Parathyroid adenoma (tissue), 2 donors: Measurements from ENCODE around the gene LRRC72.
"Not testable (repeated sequence)": the region's sequence is repeated elsewhere in the genome, so short reads cannot be mapped to it uniquely, and the experiment has no call there.

Experiments
- H2AFZ ChIP-seq: fragments of 300-600 bp; sonication (generic); one replicate; pipeline ENCODE4 v1.7.0; 2017; ENCODE audit warnings: antibody characterized with exemption, mild to moderate bottlenecking
- H3K27ac ChIP-seq: fragments of 300-600 bp; sonication (generic); one replicate; pipeline ENCODE4 v1.7.0; 2017
- H3K27me3 ChIP-seq: fragments of 300-600 bp; sonication (generic); one replicate; pipeline ENCODE4 v1.7.0; 2017; ENCODE audit warnings: low read length; ENCODE audit not compliant: control insufficient read depth, insufficient read depth
- H3K36me3 ChIP-seq: fragments of 300-600 bp; sonication (generic); one replicate; pipeline ENCODE4 v1.7.0; 2017; ENCODE audit warnings: low read length; ENCODE audit not compliant: control insufficient read depth, insufficient read depth
- H3K4me1 ChIP-seq: fragments of 300-600 bp; sonication (generic); one replicate; pipeline ENCODE4 v1.7.0; 2017; ENCODE audit warnings: control low read depth
- H3K4me2 ChIP-seq: fragments of 300-600 bp; sonication (generic); one replicate; pipeline ENCODE4 v1.7.0; 2017; ENCODE audit warnings: low read length
- H3K4me3 ChIP-seq: fragments of 300-600 bp; sonication (generic); one replicate; pipeline ENCODE4 v1.7.0; 2017; ENCODE audit warnings: low read depth, low read length
- H3K79me2 ChIP-seq: fragments of 300-600 bp; sonication (generic); one replicate; pipeline ENCODE4 v1.7.0; 2017; ENCODE audit warnings: control low read depth
- H3K9ac ChIP-seq: fragments of 300-600 bp; sonication (generic); one replicate; pipeline ENCODE4 v1.7.0; 2017; ENCODE audit warnings: mild to moderate bottlenecking
- H3K9me3 ChIP-seq: fragments of 300-600 bp; sonication (generic); one replicate; pipeline ENCODE4 v1.7.0; 2017; ENCODE audit warnings: low read length; ENCODE audit not compliant: control insufficient read depth
- TF ChIP-seq, protein P1 (sequence below): fragments of 300-600 bp; sonication (generic); IDR thresholded peaks from one replicate; pipeline ENCODE4 v1.7.0; 2017; ENCODE audit warnings: antibody characterized with exemption, mild to moderate bottlenecking
- donor health status: primary hyperparathyroidism.

LRRC72 gene

DNA sequence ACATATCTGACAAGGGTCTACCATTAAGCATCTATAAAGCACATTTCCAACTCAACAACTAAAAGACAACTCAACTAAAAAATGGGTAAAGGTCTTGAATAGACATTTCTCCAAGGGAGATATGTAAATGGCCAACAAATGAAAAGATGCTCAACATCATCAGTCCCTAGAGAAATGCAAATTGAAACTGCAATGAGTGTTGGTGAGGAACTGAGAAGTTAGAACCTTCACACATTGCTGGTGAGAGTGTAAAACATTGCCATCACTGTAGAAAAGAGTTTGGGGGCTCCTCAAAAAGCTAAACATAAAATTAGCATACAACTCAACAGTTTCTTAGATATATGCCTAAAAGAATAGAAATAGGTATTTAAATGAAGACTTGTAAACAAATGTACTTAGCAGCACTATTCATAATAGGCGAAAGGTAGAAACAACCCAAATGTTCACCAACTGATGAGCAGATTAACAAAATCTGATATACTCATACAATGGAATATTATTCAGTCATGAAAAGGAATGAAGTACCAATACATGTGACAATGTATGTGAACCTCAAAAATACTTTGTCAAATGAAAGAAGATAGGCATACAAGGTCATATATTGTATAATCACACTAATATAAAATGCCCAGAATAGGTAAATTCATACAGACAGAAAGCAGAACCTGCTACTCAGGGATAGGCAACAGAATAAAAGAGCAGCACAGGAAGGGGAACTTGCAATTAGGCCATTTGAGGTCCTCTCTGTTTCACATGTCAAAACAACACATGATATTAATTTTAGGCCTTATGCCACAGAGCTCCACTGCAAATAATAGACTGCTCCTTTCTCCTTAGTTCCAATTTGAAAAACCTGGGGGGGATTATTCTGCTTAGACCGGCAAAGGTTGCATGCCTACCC lies 10.6 kb upstream of the LRRC72 start:
- Histone ChIP-seq H3K36me3 (no peaks in the 10 kb centered on the region), H3K4me3 (no peak overlapping the region), H3K4me1 (no peaks in the 10 kb centered on the region), H2AFZ (no peak overlapping the region), H3K9me3 (no peaks in the 10 kb centered on the region), H3K79me2 (no peaks in the 10 kb centered on the region), H3K27me3 (no peaks in the 10 kb centered on the region), H3K9ac (no peak overlapping the region), H3K27ac (no peak overlapping the region), H3K4me2 (no peak overlapping the region)
- TF ChIP-seq, protein P1, sequence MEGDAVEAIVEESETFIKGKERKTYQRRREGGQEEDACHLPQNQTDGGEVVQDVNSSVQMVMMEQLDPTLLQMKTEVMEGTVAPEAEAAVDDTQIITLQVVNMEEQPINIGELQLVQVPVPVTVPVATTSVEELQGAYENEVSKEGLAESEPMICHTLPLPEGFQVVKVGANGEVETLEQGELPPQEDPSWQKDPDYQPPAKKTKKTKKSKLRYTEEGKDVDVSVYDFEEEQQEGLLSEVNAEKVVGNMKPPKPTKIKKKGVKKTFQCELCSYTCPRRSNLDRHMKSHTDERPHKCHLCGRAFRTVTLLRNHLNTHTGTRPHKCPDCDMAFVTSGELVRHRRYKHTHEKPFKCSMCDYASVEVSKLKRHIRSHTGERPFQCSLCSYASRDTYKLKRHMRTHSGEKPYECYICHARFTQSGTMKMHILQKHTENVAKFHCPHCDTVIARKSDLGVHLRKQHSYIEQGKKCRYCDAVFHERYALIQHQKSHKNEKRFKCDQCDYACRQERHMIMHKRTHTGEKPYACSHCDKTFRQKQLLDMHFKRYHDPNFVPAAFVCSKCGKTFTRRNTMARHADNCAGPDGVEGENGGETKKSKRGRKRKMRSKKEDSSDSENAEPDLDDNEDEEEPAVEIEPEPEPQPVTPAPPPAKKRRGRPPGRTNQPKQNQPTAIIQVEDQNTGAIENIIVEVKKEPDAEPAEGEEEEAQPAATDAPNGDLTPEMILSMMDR: no peak

DNA sequence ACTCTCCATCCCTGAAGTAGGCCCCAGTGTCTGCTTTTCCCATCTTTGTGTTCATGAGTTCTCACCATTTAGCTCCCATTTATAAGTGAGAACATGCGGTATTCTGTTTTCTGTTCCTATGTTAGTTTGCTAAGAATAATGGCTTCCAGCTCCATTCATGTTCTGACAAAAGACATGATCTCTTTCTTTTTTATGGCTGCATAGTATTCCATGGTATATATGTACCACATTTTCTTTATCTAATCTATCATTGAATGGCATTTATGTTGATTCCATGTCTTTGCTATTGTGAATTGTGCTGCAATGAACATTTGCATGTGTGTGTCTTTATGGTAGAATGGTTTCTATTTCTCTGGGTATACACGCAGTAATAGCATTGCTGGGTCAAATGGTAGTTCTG lies 6.6 kb upstream of the LRRC72 start:
- not testable (repeated sequence) for H3K4me1 ChIP-seq, H3K79me2 ChIP-seq, H3K4me2 ChIP-seq, H3K4me3 ChIP-seq, H3K36me3 ChIP-seq, H2AFZ ChIP-seq, H3K9me3 ChIP-seq, H3K9ac ChIP-seq, H3K27ac ChIP-seq, H3K27me3 ChIP-seq

DNA sequence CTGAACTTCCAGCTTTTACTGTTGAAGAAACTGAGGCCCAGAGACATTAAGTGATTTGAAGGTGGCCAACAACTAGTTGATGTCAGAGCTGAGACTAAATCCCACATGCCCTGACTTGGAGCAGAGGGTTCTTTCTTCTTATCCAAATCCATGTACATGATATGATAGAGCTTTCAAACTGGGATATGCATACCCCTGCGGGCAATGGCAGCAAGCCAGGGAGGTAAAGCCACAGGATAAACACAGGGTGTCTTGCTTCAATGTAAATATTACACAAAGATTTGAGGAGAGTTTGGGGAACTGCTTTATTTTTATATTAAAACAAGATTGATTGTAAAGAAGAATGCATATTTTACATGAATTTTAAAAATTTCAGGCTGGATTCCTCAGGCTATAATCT lies 2.3 kb upstream of the LRRC72 start:
- Histone ChIP-seq H3K4me1 (no peaks in the 10 kb centered on the region), H3K4me3 (no peak overlapping the region), H2AFZ (no peak overlapping the region), H3K27ac (no peak overlapping the region), H3K9ac (no peak overlapping the region), H3K27me3 (no peaks in the 10 kb centered on the region), H3K9me3 (no peaks in the 10 kb centered on the region), H3K36me3 (no peaks in the 10 kb centered on the region), H3K4me2 (no peak overlapping the region), H3K79me2 (no peaks in the 10 kb centered on the region)
- TF ChIP-seq, protein P1: no peak

DNA sequence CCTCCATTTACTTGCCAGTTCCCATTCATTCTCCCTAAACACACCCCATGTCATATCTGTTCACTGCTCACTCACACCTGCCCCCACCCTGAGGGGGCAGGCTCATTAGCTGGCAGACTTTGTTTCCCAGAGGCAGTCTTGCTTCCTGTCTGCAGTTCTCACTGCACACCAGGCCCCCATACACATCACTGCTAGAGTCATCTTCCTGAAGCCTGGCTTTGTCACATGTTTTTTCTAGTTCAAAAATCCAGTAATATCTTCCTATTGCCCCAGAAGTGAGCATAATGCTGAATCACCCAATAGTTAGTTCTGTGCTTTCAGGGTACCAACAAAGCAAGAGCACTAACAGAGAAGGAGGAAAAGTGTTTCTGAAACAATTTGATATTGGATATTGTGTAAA lies 1.9 kb downstream of the LRRC72 start:
- TF ChIP-seq, protein P1: no peak
- H3K27me3 ChIP-seq: no peaks in the 10 kb centered on the region

DNA sequence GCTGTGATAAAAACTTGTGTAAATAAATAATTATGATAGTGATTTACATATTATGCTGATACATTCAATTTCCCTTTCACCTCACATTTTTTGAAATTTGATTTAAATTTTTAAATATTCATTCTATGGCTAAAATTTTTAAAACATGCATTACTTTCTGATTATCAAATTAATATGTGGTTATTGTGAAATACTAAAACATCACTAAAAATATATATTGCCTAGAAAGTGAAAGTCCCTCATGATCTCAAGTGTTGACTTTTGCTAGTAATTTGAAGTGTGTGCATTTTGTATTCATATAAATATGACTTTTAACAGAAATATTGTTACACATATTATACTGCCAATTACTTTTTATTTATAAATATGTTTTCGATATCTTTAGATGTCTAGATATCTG lies 3.1 kb downstream of the LRRC72 start:
- no peak overlapping the region for H2AFZ ChIP-seq
- no peaks in the 10 kb centered on the region for H3K36me3 ChIP-seq
- H3K9ac ChIP-seq: no peak overlapping the region
- H3K27ac ChIP-seq: no peak overlapping the region
- no peaks in the 10 kb centered on the region for H3K27me3 ChIP-seq
- no peaks in the 10 kb centered on the region for H3K4me1 ChIP-seq
- no peak overlapping the region for H3K4me3 ChIP-seq
- TF ChIP-seq, protein P1: no peak
- no peaks in the 10 kb centered on the region for H3K79me2 ChIP-seq
- H3K9me3 ChIP-seq: no peaks in the 10 kb centered on the region
- H3K4me2 ChIP-seq: no peak overlapping the region

More for the DNA sequence above, 1.9 kb downstream of the LRRC72 start:
- H3K9ac ChIP-seq: no peak overlapping the region
- H3K9me3 ChIP-seq: no peaks in the 10 kb centered on the region
- H3K4me1 ChIP-seq: no peaks in the 10 kb centered on the region
- no peaks in the 10 kb centered on the region for H3K36me3 ChIP-seq
- no peak overlapping the region for H2AFZ ChIP-seq
- no peak overlapping the region for H3K4me2 ChIP-seq
- no peaks in the 10 kb centered on the region for H3K79me2 ChIP-seq
- H3K27ac ChIP-seq: no peak overlapping the region
- H3K4me3 ChIP-seq: no peak overlapping the region
